ENCODE data around the gene ASCL5.

Gene ASCL5

DNA sequence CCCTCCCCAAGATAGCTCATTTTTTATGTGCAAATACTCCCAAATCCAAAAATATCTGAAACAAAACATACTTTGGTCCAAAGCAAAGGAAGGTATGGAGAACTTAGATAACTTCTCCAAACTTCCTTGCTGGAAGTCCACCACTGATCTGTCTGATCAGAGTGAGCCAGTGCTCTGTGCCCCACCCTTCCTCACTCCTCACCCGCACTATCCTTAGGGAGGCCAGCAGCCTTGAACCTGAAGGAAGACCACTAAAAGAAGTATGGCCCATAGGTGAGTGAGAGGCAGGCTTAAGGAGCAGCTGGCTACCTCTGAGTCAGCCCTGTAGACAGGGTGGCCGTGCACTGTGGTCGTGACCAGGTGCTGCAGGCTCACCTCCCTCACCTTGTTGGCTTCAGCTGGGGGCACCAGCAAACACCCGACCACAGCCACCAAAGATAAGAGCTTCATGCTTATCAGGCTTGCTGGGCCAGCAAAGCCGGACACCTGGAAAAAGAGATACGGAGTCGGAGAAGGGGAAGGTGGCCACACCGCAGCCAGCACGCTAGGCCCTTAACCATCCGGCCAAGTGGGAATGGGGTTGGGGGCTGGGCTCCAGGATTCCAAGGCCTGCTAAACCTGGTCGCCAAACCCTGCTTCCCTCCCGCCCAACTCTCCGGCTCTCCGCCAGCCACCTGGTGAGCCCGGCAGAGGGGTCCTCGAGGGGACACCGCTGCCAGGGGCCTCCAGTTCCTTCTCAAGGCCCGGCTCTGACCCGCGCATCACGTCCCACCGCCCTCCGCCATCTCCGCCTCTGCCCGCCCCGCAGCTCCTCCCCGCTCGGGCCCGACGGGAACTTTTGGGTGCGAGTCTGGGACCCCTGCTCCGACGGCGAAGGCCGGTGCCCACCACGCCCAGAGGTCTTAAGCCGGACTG, 26.7 kb upstream of the ASCL5 start:
- no peak for DNase-seq

DNA sequence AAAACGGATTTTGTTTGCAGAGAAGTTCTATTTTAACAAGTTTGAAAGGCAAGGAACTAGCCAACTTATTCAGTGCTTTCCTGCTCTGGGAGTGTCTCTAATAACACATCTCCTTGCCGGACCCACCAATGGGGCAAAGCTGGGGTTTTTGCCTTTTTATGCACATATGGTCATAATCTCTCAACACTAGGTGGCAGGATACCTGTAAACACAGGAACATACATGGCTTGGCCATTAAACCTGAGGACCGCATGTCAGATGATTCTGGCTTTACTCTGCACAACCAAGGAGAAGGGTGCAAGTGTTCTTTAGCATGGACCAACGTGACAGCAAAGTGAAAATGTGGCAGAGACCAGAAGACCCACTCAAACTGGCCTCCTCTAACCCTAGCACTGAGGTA, 22.4 kb upstream of the ASCL5 start:
- peak; percentile 27 for DNase-seq

DNA sequence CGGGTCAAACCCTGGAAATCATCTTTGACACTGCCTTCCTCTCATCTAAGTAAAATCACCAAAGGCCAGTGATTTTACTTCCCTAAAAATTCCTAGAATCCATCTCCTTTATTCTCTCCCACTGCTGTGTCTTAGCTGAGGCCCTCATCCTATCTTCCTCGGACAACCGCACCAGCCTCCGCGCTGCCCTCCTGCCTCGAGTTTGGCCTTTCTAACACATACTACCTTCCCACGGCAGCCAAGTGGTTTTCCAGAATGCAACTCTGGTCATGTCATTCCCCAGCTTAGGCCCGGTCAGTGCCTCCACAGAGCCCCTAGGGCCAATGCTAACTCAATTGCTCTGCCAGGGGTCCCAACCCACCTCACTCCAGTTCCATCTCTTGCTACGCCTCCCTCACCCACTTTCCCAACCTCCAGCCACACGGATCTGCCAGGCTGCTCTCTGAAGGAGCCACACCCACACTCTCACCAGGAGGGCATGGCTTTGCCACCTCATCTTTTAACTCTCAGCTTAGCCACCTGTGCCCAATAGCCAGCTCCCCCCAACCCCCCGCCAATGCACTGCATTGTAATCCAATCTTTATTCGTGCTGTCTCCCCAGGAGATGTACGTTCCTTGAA, 20.5 kb upstream of the ASCL5 start:
- no peak for DNase-seq

DNA sequence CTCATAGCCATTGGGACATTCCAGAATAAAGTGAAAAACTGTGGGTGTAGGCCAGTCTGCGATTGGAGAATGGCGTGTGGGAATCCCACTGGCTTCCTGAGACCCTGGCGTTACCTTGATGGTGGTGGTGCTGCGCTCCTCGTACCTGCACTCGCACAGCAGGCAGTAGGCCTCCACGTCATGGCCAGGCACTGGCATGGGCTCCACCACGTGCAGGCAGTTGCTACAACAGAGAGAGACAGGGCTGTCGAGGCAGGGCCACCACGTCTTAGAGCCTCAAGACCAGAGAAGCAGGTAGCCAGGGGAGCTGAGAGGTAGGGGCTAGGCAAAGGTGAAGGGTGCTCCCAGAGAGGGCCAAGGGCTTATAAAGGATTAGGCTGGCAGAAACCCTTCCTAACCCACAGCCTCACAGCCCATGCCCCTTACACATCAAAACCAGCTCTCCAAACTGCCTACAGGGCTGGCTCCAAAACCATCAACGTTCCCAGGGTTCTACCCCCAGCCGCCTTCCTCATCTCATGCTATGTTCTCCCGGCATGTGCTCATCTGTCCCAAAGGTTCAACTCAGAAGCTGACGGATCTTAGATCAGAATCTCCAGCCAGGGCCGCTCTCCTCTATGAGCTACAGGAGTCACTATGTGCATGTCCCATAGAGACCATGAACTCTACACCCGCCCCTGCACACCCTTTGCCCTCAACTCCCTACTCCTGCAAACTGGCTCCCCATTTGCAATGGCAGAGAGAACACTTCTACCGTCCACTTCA, 19.8 kb upstream of the ASCL5 start:
- no peak for DNase-seq

DNA sequence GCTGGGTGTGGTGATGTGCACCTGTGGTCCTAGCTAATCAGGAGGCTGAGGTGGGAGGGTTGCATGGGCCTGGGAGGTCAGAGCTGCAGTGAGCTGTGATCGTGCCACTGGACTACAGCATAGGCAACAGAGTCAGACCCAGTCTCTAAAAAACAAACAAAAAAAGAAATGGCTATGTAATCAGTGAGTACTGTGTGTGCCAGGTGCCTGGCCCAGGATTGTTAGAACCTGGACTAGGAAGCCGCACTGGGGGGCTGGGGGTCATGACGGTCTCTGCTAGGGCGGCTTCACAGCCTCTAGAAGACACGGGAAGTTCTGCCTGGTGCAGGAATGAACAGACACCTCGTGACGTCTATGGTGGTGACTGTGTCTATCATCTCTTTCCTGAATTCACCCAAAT, 18.8 kb upstream of the ASCL5 start:
- DNase-seq, result no peak

DNA sequence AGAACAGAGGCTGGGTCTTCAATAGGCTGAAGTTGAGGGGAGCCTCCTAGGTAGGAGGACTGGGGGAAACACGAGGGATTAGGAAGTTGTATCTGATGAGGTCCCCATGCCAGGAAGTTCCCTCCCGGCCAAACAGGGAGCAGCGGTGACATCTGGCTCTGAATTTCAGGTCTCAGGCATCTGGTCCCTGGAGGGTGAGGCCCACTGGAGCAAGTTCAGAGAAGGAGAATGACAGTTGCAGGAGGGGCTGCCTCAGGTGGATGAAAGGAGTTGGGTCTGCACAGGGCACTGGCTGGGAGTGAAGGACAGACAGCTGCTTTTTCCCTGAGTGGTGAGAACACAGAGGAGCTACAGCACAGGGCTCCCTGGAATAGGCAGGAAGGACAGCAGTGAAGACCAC, 18.1 kb upstream of the ASCL5 start:
- no peak for DNase-seq

DNA sequence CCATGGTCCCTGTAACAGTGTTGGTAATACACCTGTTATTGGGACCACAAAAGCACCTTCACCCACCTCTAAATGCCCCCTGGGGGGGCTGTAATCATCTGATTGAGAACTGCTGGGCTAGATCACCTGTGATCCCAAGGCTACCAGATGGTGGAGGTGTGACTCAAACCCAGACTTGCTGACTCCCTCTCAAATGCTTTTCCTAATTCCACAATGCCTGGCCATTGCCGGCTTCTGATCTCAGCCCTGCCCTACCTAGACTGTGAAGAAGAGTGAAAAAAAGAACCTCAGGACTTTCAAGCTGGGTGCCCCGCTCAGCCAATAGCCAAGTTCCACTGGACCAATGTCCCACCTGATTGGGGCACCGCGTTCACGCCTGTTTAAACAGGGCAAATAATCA, 17.7 kb upstream of the ASCL5 start:
- DNase-seq, result no peak

DNA sequence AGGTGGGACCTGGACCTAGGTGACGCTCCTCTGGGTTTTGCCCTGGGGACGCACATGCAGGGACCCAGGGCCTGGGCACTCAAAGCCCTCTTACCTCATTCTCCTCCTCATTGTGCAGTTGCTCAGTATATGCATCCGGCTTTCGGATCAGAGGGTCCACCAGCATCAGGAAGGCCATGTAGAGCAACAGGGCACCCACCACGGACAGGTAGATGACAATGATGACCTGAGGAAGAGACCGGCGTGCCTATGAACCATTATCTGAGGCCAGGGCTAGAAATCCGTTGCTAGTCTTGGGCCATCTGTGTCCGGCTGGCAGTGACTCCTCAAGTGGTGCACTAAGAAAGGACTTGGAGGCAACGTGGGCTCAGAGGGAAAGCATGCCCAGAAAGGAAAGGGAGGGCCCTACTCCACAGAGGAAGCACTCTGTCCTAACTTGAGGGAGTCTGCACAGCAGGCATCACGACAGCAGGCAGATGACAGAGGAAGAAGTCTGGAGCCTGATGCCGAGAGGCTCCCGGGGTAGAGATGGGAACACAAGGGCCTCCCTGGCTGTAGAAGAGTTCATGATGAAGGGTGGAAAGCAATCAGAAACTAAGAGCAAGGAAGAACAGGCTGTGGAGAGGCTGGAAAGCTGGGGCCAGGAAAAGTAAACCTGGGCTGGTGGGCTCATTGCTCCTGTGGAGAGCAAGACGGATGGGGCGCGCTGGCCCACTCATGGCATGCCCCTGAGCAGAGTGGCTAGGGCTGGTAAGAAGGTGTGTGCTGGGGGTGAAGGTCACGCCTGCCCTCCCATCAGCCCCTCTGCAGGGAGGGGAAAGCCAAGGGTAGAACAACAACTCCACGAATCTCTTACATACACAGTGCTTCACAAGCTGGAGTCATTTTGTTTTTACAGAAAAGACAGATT, 17.0 kb upstream of the ASCL5 start:
- no peak for DNase-seq

DNA sequence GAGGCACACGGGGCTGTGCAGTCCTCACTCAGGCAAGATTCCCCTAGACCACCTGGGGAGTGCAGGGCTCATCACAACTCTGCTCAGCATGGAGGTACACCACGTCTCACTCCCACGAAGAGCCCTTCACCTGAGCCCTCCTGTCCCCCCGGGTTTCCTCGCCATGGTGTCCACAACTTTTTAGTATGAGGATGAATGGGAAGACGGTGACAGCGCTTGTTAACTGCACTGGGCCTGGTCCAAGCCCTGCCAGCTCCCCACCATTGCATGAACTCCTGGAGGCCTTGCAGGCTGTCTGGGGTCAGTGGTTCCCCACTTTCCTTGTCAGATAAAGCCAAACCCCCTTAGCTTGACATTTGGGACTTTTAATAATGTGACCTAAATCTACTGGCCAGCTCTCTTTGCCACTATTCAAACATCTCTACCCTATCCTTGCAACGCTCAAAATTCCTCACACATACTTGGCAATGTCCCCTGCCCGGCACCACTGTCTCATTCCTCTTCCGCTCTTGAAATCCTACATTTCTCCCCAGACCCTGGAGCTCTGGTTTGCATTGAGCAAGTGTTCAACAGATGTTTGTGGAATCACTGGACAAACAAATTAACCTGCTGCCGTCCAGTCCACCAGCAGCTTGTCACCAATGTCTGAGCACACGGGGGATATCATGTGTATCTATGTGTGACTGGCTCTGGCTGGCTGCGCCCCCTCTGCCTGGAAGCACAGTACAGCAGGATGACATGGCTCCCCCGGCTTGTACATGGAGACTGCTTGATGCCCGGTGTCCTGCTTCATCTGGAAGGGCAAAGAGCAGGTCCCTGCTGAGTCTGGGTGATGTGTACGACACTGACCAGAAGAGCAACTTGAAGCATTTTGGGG, 16.1 kb upstream of the ASCL5 start:
- DNase-seq, result no peak

DNA sequence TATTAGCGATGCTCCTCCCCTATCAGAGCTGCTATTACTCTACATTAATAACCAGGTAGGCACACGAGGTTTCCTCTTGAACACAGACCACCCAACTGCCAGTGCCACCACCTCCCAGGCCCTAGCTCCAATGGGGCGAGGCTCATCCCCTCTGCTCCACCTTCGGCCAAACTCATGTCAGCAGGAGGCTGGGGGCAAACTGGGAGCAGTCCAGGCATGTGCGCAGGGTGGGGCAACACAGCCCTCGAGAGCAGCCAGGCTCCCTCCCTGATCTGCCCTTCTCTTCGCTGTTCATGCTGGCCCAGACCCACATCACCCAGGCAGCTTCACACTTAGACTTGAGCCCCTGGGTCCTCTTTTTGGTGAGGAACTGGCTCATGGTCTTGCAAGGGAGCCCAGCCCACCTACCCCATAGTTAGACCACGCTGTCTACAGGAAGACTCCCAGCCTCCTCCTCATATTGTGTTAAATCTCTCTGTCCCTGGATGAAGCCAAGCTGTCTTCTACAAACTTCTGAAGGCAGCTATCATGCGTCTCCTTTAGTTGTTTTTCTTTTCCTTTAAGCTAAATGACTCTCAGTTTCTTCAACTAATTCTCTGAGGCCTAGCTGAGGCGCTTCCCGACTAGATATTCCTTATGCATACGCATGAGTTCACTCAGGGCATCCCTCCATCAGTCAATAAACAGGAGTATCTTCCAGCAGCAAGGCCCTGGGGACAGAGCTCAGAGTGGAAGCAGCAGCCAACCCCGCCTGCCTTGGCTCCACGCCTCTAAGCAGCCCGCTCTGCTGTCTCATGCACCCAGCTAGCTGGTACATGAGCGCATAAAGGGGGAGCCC, 15.2 kb upstream of the ASCL5 start:
- no peak for DNase-seq

DNA sequence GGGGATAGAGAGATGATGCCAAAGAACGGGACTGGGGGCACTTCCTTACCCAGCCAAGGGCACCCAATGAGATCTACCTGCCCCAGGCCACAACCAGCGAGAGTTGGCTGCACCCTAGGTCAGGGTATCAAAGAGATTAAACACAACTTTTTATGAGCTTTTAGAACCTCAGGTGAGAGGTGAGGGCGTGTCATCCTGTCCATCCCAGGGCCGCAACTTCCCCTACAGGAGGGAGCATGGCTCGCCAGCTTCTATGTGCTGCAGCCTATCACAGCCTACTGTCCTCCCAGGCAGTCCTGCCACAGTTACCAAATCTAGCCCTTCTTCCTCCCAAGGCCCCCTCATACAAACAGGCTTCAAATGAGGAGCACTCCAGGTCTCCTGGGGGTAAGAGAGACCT, 14.4 kb upstream of the ASCL5 start:
- no peak for DNase-seq

DNA sequence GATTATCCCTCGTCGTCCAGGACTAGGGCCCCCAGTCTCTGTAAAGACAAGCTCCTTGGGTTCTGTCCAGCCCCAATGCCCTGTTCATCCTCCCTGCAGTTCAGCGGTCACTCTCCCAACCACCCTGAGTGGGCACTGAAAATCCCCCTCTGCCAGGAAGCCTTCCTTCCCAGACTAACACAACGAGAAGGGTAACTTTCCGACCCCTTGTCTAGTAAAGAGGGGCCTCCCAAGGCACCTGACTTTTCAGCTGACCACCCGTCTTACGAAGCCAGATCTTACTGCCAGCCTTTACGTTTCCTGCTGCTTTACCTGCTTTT, 13.9 kb upstream of the ASCL5 start:
- DNase-seq, result no peak

DNA sequence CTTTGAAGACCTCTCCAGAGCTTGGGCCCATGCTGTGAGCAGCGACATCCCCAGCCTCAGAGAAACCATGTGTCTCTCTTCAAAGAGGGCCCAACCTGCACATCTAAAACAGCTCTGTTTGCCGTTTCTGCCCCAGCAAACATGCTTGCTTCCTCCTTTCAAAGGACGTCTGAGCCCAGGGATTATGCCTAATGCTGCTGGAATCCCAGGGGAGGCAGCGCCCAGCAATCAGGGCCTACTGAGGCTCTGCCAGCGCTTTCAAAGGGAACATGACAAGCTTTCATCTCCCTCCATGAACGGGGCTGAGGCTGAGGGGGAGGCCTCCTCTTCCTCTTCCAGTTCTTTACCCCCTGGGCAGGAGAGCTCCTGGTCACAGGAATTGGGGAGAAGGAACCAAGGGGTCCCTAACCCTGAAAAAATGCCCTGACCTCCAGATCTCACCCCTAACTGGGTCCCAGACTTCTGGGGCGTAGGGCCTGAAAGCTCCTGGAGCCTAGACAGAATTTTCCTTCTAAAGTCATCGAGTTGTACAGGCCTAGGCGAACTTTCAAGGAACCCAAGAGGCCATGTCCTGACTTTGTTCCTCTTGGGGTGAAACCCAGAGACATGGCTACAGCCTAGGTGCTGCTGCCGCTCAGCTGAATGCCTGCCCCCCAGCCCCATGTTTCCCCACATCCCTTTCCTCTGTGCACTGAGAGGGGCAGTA, 13.4 kb upstream of the ASCL5 start:
- no peak for DNase-seq

DNA sequence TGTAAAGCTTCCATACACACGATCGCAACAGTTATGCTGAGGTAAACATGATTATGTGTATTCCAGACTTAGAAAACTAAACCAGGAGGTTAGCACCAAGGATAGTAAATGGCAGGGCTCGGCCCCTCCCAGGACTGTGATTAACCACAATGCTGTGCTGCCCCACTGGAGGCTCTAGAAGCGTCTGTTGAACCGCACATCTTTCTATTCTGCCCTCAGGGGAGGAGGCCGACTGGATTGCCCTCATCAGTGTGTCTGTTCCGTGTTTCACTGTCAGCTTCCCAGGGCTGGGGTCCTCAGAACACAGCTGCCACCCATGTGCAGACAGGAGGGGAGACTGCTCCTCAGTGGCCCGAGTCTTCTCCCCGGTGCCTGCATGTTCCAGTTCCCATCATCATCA, 12.8 kb upstream of the ASCL5 start:
- no peak for DNase-seq

DNA sequence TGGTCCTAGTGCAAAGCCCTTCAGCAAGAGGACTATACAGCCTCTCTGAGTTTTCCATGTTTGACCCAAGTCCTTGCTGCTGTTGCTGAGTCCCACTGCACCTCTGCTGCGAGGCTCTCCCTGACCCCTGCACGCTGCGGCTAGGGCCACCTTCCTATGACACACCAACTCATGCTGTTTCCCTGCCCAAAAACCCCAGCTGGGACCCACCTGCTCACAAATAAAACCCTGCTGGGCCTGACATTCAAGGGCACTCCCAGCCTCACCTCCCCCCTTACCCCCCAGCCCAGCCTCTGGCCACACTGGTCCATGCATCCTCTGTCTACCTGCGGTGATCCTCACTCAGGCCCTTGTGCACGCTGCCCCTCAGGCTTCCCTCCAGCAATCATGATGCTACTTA, 12.3 kb upstream of the ASCL5 start:
- DNase-seq, result no peak

DNA sequence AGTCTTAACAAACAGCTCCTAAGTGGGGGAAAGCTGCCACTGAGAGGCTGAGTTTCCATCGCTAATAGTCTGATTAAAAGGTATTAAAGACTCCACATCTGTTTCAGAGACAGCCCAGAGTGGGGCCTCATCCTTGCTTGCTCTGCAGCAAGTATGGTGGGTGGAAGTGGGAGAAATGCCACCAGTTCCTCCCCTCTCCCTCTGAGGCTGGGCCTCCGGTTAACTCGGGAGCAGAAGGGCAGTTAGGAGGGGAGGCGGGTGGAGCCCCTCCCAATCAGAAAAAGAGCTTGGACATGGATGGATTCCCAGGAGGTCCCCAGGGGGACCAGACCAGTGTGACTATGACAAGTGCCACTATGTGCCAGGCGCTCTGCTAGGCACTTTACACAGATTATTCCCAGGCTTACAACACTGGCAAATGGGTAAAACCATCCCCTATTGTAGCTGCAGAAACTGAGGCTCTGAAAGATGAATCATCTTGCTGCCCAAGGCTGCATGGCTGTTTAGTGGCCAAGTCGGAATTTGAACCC, 11.4 kb upstream of the ASCL5 start:
- DNase-seq, result no peak

DNA sequence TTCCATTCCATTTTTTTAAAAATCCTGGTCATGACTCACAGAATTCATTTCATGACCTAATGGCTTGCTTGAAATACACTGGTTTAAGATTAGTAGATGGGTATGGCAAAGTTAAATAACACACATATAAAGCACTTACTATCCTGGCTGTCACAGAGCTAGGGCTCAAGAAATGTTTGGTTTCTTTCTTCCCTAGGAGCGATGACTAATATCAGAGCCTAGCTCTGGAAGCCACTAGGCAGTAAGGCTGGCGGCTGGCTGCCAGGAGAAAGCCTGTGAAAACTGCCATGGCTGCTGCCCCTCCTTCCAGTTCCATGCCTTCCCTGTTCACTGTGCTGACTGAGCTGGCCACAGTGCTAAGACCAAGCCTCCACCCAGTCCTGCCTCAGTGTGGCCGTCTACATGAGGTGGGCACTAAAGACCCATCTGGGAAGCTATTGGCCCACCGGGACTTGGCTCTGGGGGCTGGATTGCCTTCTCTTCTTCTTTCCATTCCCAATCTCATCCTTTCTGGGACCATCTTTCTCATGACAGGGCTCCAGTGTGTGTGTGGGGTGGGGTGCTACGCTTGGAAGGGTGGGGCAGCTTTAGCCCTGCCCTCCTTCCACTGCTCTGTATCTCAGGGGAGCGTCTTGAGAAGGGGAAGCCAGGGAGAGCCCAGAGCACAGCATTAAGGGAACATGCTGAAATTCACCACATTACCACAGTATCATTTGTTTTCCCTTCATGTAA, 10.8 kb upstream of the ASCL5 start:
- no peak for DNase-seq

DNA sequence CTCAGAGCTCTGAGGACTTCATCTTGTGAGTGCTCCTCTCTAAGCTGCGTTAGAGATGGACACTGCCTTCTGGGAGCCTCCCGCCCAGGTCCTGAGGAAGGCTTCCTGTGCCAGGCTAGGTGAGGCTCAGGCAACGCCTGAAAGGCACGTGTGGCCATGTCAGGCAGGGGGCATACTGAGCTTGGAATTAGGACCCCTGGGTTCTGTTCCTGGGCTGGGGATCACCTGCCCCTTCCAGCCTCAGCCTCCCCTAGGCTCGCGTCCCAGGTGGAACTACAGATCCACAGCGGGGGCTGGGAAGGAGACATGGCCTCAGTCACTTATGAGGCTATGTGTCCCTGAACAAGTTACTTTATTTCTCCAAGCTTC, 10.0 kb upstream of the ASCL5 start:
- DNase-seq, result no peak

DNA sequence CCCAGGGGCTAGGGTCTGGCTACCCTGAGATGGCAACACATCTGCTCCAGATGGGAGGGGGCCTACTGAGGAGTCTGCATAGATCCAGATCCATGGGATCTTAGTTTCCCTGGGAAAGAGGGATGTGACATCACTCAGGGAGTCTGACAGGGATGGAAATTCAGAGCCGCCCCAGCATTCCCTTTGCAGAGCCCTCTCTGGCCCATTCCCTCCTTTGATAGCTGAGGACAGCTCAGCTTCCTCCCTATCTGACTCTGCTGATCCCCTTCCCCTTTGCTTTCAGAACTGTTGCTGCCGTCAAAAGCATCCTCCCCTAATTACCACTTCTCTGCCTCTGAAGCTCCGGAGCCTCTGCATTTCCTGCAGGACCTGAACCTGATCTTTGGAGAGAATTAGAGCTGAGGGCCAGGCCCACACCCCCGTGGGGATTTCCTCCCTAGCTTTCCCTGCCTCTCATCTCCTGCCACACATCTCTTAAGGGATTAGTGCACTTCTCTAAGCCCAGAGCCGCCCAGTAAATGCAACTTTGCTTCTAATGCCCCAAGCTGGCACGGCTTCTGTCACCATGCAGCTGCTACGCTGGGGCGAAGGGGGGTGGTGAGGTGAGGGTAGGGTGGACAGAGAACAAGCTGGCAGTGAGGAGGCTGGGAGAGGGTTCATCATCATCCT, 9.5 kb upstream of the ASCL5 start:
- DNase-seq, result no peak

Data from SHP77 treated with DMSO at 0.1 percent for 48 hours (cell line).